PC-9 (cell line): ENCODE data around the gene IKBIP. TPM values are rescaled to one million over a fixed set of nuclear protein-coding genes. Genes with fewer than 3 reads are reported as not detected.

Experiments
- Bru-seq: library from RNA; stranded (reverse); fragments of 400-500 nt; gene quantifications from one replicate; lab custom pipeline; 2021; lab: Mats Ljungman, UMichigan
- BruChase-seq, 2 experiments: library from RNA; stranded (reverse); fragments of 400-500 nt; gene quantifications; one replicate each; lab custom pipeline; 2021; lab: Mats Ljungman, UMichigan
- BruUV-seq: library from RNA; stranded (reverse); fragments of 400-500 nt; replicated peaks from 2 replicates; lab custom pipeline; 2021; lab: Mats Ljungman, UMichigan
- CTCF ChIA-PET: fragments of 300-600 bp; sonication (Branson Sonifier 250); formaldehyde crosslinking; loops from one replicate; lab custom pipeline; 2022; ENCODE audit warnings: antibody characterized with exemption; lab: Charles Lee
- POLR2A ChIA-PET: fragments of 300-600 bp; sonication (Branson Sonifier 250); formaldehyde crosslinking; loops from one replicate; lab custom pipeline; 2022; ENCODE audit warnings: antibody characterized with exemption; ENCODE audit not compliant: unreplicated experiment; lab: Charles Lee
- DNase-seq, 2 experiments: peaks; one replicate each; pipeline versions ENCODE4 v3.0.0 to v3.0.0-alpha.2; 2015 to 2022; ENCODE audit warnings: mixed read lengths in 1 of 2
- H2AFZ ChIP-seq: fragments of 200-600 bp; sonication (generic); 2 replicates; pipeline ENCODE4 v1.8.1; 2017; ENCODE audit warnings: antibody characterized with exemption
- H3F3A ChIP-seq: fragments of 200-600 bp; sonication (generic); 2 replicates; pipeline ENCODE4 v1.8.1; 2017; ENCODE audit warnings: antibody characterized with exemption, mild to moderate bottlenecking, low read depth; ENCODE audit not compliant: insufficient read depth
- H3K27ac ChIP-seq: fragments of 200-600 bp; sonication (generic); 2 replicates; pipeline ENCODE4 v1.6.1; 2016; ENCODE audit warnings: mixed run types
- H3K27me3 ChIP-seq: fragments of 200-600 bp; sonication (generic); 2 replicates; pipeline ENCODE4 v1.6.1; 2016; ENCODE audit warnings: low read depth, mixed run types; ENCODE audit not compliant: insufficient read depth
- H3K36me3 ChIP-seq: fragments of 200-600 bp; sonication (generic); 2 replicates; pipeline ENCODE4 v1.6.1; 2016; ENCODE audit warnings: low read depth, mixed run types
- H3K4me1 ChIP-seq: fragments of 200-600 bp; sonication (generic); replicated peaks from 2 replicates; pipeline ENCODE4 v1.6.1; 2016; ENCODE audit warnings: mixed run types; ENCODE audit not compliant: insufficient read depth
- H3K4me2 ChIP-seq: fragments of 200-600 bp; sonication (generic); 2 replicates; pipeline ENCODE4 v1.6.1; 2017; ENCODE audit warnings: mixed run types
- H3K4me3 ChIP-seq: fragments of 200-600 bp; sonication (generic); 2 replicates; pipeline ENCODE4 v1.6.1; 2016; ENCODE audit warnings: mixed run types
- H3K79me2 ChIP-seq: fragments of 200-600 bp; sonication (generic); 2 replicates; pipeline ENCODE4 v1.6.1; 2017; ENCODE audit warnings: low read depth, mixed run types
- H3K9me2 ChIP-seq: fragments of 200-600 bp; sonication (generic); 2 replicates; pipeline ENCODE4 v1.8.1; 2017; ENCODE audit warnings: mild to moderate bottlenecking; ENCODE audit not compliant: insufficient read depth
- H3K9me3 ChIP-seq: fragments of 200-600 bp; sonication (generic); 2 replicates; pipeline ENCODE4 v1.8.1; 2016; ENCODE audit warnings: low read depth; ENCODE audit not compliant: insufficient read depth
- H4K20me1 ChIP-seq: fragments of 200-600 bp; sonication (generic); 2 replicates; pipeline ENCODE4 v1.8.1; 2017; ENCODE audit not compliant: insufficient read depth
- EZH2 ChIP-seq: fragments of 200-600 bp; sonication (generic); IDR thresholded peaks from 2 replicates; pipeline ENCODE4 v1.8.0; 2017; ENCODE audit warnings: antibody characterized with exemption, low read depth
- intact Hi-C: fragments of 100-400 bp; cut with micrococcal nuclease; formaldehyde crosslinking; loops from one replicate; pipeline ENCODE4 v1.10.0; 2022; ENCODE audit not compliant: unreplicated experiment
- long read RNA-seq: library from polyadenylated mRNA; stranded (forward); transcript quantifications from one replicate; pipeline ENCODE4 v2.0.0, GENCODE V29; 2022
- total RNA-seq: library from RNA; stranded (reverse); gene quantifications from 2 replicates; pipeline ENCODE4 v1.2.3, GENCODE V29; 2021
- TF ChIP-seq, protein P1 (sequence below): fragments of 200-600 bp; sonication (generic); conservative IDR thresholded peaks from 2 replicates; pipeline ENCODE4 v1.6.1; 2017; ENCODE audit warnings: mixed run types, antibody characterized with exemption, mild to moderate bottlenecking, moderate library complexity

Gene IKBIP, protein sequence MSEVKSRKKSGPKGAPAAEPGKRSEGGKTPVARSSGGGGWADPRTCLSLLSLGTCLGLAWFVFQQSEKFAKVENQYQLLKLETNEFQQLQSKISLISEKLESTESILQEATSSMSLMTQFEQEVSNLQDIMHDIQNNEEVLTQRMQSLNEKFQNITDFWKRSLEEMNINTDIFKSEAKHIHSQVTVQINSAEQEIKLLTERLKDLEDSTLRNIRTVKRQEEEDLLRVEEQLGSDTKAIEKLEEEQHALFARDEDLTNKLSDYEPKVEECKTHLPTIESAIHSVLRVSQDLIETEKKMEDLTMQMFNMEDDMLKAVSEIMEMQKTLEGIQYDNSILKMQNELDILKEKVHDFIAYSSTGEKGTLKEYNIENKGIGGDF
- total RNA-seq (6.6 and 7.2 TPM in 2 replicates), Bru-seq, nascent RNA (percentile 53 among the genes with signal in this experiment), BruChase-seq, experiment 1, labeled RNA remaining after a 2-hour chase (percentile 54 among the genes with signal in this experiment), BruChase-seq, experiment 2, labeled RNA remaining after a 6-hour chase (percentile 57 among the genes with signal in this experiment)
- long read RNA-seq, transcript IKBIP-202 (3 exons, 1,645 nt): minor isoform, 8 of 24 reads
- long read RNA-seq, transcript IKBIP-201 (3 exons, 3,189 nt): major isoform, 11 of 24 reads
- long read RNA-seq, transcript IKBIP-203 (2 exons, 1,368 nt): minor isoform, 5 of 24 reads
- long read RNA-seq, partial matches to known transcripts: 0 of 24 reads
- long read RNA-seq, other reads (novel, unspliced or antisense): 0 of 24 reads

DNA sequence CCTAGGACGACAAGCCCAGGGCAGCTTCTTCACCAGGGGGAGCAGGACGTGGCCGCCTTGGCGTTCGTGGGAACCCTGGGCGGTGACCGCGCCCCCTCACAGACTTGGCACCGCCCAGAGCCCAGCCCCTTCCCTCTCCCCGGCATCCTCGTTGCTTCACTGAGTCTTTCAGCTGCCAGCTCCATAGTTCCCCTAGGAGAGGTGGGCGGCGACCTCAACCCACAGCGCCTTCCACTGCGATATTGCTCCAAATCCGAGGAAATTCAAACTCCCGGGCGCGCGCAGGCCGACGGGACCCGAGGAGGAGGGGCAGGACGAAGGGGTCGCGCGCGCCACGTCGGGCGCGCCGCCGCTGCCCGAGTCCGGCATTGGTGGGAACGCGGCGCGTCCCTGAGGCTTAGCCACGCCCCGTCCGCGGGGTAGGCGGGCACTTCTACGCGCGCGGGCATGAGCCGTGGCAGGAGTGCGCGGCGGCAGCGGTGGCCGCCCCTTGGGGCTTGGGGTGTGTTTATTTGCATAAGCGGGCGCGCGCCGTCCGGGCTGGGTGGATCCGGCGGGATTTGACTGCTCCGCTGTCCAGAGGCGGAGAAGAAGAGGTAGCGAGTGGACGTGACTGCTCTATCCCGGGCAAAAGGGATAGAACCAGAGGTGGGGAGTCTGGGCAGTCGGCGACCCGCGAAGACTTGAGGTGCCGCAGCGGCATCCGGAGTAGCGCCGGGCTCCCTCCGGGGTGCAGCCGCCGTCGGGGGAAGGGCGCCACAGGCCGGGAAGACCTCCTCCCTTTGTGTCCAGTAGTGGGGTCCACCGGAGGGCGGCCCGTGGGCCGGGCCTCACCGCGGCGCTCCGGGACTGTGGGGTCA lies at the start of gene IKBIP, which contains the start of gene APAF1:
IKBIP (minus strand) TSS at position 77 of the 860 bp plus-strand sequence. CDS start 87 bp downstream, outside the sequence.
APAF1 (plus strand) TSS at position 579 of the 860 bp plus-strand sequence. CDS start 3,070 bp downstream, outside the sequence.
- Histone ChIP-seq H3K4me2 (peak within 1 kb of the TSS; percentile 86), H3K9me2 (no peaks in the 10 kb centered on the region), H2AFZ (peak within 1 kb of the TSS; percentile 94), H3K4me1 (peaks cover 7% of the 10 kb centered on the region; the same call in 1 of the 2 replicates), H3K9me3 (no peaks in the 10 kb centered on the region), H3F3A (peaks cover 3% of the 10 kb centered on the region; the same call in 1 of the 2 replicates), H4K20me1 (no peaks in the 10 kb centered on the region), H3K4me3 (peak within 1 kb of the TSS; percentile 85), H3K27me3 (no peaks in the 10 kb centered on the region), H3K27ac (peak within 1 kb of the TSS; percentile 29), H3K79me2 (0 out of 2 replicates have a peak, but pooled peaks cover 6% of the 10 kb centered on the region), H3K36me3 (no peaks in the 10 kb centered on the region)
- ChIA-PET CTCF (interaction anchor here (1.1 kb wide), 1 partner anchor 52 kb away, joined by 4 read pairs; the partner anchor contains the start of gene SLC25A3), POLR2A (interaction anchor here (0.6 to 1.0 kb wide), 2 partner anchors 30 to 52 kb away, joined by 3 to 9 read pairs; no protein-coding TSS in a partner anchor)
- DNase-seq: peak; percentile 84 to 98
- BruUV-seq: no TSS peak
- intact Hi-C loops: loop anchor here (1.0 to 2.0 kb wide), 3 partner anchors 52 to 220 kb away; partner anchors contain the start of gene SLC25A3
- TF ChIP-seq, protein P1, sequence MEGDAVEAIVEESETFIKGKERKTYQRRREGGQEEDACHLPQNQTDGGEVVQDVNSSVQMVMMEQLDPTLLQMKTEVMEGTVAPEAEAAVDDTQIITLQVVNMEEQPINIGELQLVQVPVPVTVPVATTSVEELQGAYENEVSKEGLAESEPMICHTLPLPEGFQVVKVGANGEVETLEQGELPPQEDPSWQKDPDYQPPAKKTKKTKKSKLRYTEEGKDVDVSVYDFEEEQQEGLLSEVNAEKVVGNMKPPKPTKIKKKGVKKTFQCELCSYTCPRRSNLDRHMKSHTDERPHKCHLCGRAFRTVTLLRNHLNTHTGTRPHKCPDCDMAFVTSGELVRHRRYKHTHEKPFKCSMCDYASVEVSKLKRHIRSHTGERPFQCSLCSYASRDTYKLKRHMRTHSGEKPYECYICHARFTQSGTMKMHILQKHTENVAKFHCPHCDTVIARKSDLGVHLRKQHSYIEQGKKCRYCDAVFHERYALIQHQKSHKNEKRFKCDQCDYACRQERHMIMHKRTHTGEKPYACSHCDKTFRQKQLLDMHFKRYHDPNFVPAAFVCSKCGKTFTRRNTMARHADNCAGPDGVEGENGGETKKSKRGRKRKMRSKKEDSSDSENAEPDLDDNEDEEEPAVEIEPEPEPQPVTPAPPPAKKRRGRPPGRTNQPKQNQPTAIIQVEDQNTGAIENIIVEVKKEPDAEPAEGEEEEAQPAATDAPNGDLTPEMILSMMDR: no peak
- TF ChIP-seq EZH2: no peak

DNA sequence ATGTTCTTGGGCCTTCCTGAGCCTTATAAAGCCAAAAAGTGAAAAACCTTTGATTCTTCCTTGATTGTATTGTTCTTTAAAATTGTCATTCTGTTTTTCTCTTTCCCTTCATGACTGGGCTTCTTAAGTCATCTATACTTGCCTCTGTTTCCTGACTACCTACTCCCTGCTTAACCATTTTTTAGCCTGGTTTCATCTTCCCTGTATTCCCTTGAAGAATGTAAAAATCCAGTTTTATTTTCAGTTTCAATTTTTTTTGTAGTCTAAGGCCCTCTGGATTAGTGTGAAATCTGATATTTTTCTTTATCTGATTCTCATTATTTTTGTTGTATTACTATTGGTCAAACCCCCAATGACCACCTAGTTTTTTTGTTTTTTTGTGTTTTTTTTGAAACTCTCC lies 46.8 kb upstream of the IKBIP start:
- H3K4me2 ChIP-seq: no peak overlapping the region
- H2AFZ ChIP-seq: no peak overlapping the region
- no peaks in the 10 kb centered on the region for H3K27me3 ChIP-seq
- no peaks in the 10 kb centered on the region for H4K20me1 ChIP-seq
- H3F3A ChIP-seq: no peaks in the 10 kb centered on the region
- BruUV-seq: no TSS peak
- no peak for TF ChIP-seq EZH2
- TF ChIP-seq, protein P1: no peak
- intact Hi-C loops: no loop called here
- no peaks in the 10 kb centered on the region for H3K36me3 ChIP-seq
- no peak overlapping the region for H3K27ac ChIP-seq
- no peak overlapping the region for H3K4me3 ChIP-seq
- no peaks in the 10 kb centered on the region for H3K9me2 ChIP-seq
- no peaks in the 10 kb centered on the region for H3K4me1 ChIP-seq
- no peaks in the 10 kb centered on the region; the same call in 1 of the 2 replicates for H3K9me3 ChIP-seq
- no peak for DNase-seq
- CTCF ChIA-PET: no interaction called here
- no peaks in the 10 kb centered on the region for H3K79me2 ChIP-seq
- POLR2A ChIA-PET: no interaction called here
